ENCODE measurements around the gene EFNA3.
A peak's percentile ranks its signal among the peaks of the same experiment; 100 is the strongest.

Gene EFNA3

GRCh38 chr1:155049651-155050559 lies 28.7 kb upstream of the EFNA3 start:
- no peak for DNase-seq

- peak; percentile 78 for DNase-seq
Observed at GRCh38 chr1:155050560-155051341, 27.9 kb upstream of the EFNA3 start, which contains the start of gene ADAM15. Gene ADAM15, plus strand, starts transcription at chr1:155051316. Its CDS starts 71 bp downstream, at chr1:155051387.

GRCh38 chr1:155051342-155051776 lies 27.3 kb upstream of the EFNA3 start:
- DNase-seq: no peak

- DNase-seq: peak; percentile 27
Observed at GRCh38 chr1:155051777-155052398, 26.7 kb upstream of the EFNA3 start.

- DNase-seq: no peak
Observed at GRCh38 chr1:155052439-155053395, 25.9 kb upstream of the EFNA3 start.

- no peak for DNase-seq
Observed at GRCh38 chr1:155053531-155054105, 25.0 kb upstream of the EFNA3 start.

GRCh38 chr1:155057104-155057503 lies 21.5 kb upstream of the EFNA3 start:
- no peak for DNase-seq

- DNase-seq: no peak
Observed at GRCh38 chr1:155057788-155058211, 20.8 kb upstream of the EFNA3 start.

- no peak for DNase-seq
Observed at GRCh38 chr1:155060736-155061135, 17.9 kb upstream of the EFNA3 start.

GRCh38 chr1:155061381-155062150 lies 17.1 kb upstream of the EFNA3 start:
- DNase-seq: peak; percentile 89

GRCh38 chr1:155062151-155062686 lies 16.4 kb upstream of the EFNA3 start:
- DNase-seq: no peak

- DNase-seq: peak; percentile 64
Observed at GRCh38 chr1:155062702-155063411, 15.8 kb upstream of the EFNA3 start.

- DNase-seq: peak; percentile 80
Observed at GRCh38 chr1:155063550-155064110, 15.0 kb upstream of the EFNA3 start, which contains the start of gene EFNA4. Gene EFNA4, plus strand, starts transcription at chr1:155063740. Its CDS starts 84 bp downstream, at chr1:155063824.

- no peak for DNase-seq
Observed at GRCh38 chr1:155064111-155064831, 14.4 kb upstream of the EFNA3 start.

- no peak for DNase-seq
Observed at GRCh38 chr1:155064832-155065429, 13.7 kb upstream of the EFNA3 start.

GRCh38 chr1:155066777-155067176 lies 11.9 kb upstream of the EFNA3 start:
- DNase-seq: no peak

- DNase-seq: no peak
Observed at GRCh38 chr1:155068599-155068998, 10.0 kb upstream of the EFNA3 start.

GRCh38 chr1:155069551-155070157 lies 9.0 kb upstream of the EFNA3 start:
- DNase-seq: no peak
